HCT116 (cell line): ENCODE measurements around the gene CPM. TPM values are rescaled to one million over a fixed set of nuclear protein-coding genes. Genes with fewer than 3 reads are reported as not detected.

ENCODE experiments used
- ATAC-seq: fragments of 200-7000 bp; cut with Tn5 transposase; 2 replicates; pipeline ENCODE4 v1.9.1; 2020; ENCODE audit warnings: mild to moderate bottlenecking, moderate library complexity
- BruUV-seq: library from RNA; stranded (reverse); fragments of 400-500 nt; replicated peaks from 2 replicates; lab custom pipeline; 2021; lab: Mats Ljungman, UMichigan
- CTCF ChIA-PET: fragments of 300-600 bp; sonication (Branson Sonifier 250); formaldehyde crosslinking; loops from one replicate; lab custom pipeline; 2021; ENCODE audit warnings: antibody characterized with exemption; lab: Charles Lee
- POLR2A ChIA-PET: fragments of 300-600, 350-600 bp; sonication (Branson Sonifier 250); formaldehyde crosslinking; loops from one replicate; lab custom pipeline; 2021; ENCODE audit warnings: antibody characterized with exemption; lab: Charles Lee
- RAD21 ChIA-PET, 2 experiments: fragments of 300-600 bp; sonication (Branson Sonifier 250); formaldehyde crosslinking; loops; one replicate each; lab custom pipeline; 2023; ENCODE audit warnings: low total read pairs in 2 of 2; ENCODE audit not compliant: uncharacterized antibody in 2 of 2, unreplicated experiment in 2 of 2, low non-redundant PET in 1 of 2; lab: Charles Lee
- DNase-seq: peaks from one replicate; pipeline ENCODE4 v3.0.0-alpha.2; 2010; ENCODE audit warnings: low read depth, low spot score
- H2AFZ ChIP-seq: fragments of 200-600 bp; shearing (Covaris generic), sonication (generic); 2 replicates; pipeline ENCODE4 v1.6.1; 2017; ENCODE audit warnings: low read depth, mixed run types, mixed read lengths, antibody characterized with exemption, low read length; ENCODE audit not compliant: poor library complexity, severe bottlenecking
- H3K27ac ChIP-seq: 2 replicates; pipeline ENCODE4 v1.5.1; 2012; ENCODE audit warnings: low read depth, low read length
- H3K27me3 ChIP-seq: fragments of 200-600 bp; sonication (generic); 2 replicates; pipeline ENCODE4 v1.6.1; 2016; ENCODE audit warnings: mixed run types, low read length, mixed read lengths; ENCODE audit not compliant: insufficient read depth
- H3K36me3 ChIP-seq, 2 experiments: fragments of 200-500 bp in 1 of 2; fragments of 200-600 bp in 1 of 2; sonication (Bioruptor generic) in 1 of 2; sonication (generic) in 1 of 2; 2 replicates each; pipeline versions ENCODE4 v1.5.1 to v1.6.1; 2014 to 2016; ENCODE audit warnings: low read length in 2 of 2, inconsistent platforms in 1 of 2, mixed read lengths in 1 of 2, mixed run types in 1 of 2; ENCODE audit not compliant: insufficient read depth in 2 of 2, control insufficient read depth in 1 of 2
- H3K4me1 ChIP-seq, 2 experiments: fragments of 200-600 bp in 1 of 2; sonication (generic) in 1 of 2; 2 replicates each; pipeline versions ENCODE4 v1.5.1 to v1.6.1; 2012 to 2017; ENCODE audit warnings: low read length in 2 of 2, inconsistent platforms in 1 of 2, mild to moderate bottlenecking in 1 of 2, mixed read lengths in 1 of 2, mixed run types in 1 of 2, moderate library complexity in 1 of 2; ENCODE audit not compliant: insufficient read depth in 2 of 2, control insufficient read depth in 1 of 2
- H3K4me2 ChIP-seq: fragments of 200-600 bp; sonication (generic); 2 replicates; pipeline ENCODE4 v1.6.1; 2017; ENCODE audit warnings: mixed run types, low read length, mixed read lengths
- H3K4me3 ChIP-seq, 2 experiments: fragments of 200-600 bp in 1 of 2; sonication (generic) in 1 of 2; replicated peaks in 1 of 2; 2 replicates each; pipeline ENCODE4 v1.5.1; 2011 to 2016; ENCODE audit warnings: low read length in 2 of 2, control low read depth in 1 of 2, low read depth in 1 of 2, mild to moderate bottlenecking in 1 of 2, mixed read lengths in 1 of 2, mixed run types in 1 of 2
- H3K79me2 ChIP-seq: fragments of 200-600 bp; sonication (generic); 2 replicates; pipeline ENCODE4 v1.6.1; 2017; ENCODE audit warnings: mild to moderate bottlenecking, mixed run types, low read length, moderate library complexity, mixed read lengths; ENCODE audit not compliant: insufficient read depth
- H3K9ac ChIP-seq: fragments of 200-600 bp; sonication (generic); 2 replicates; pipeline ENCODE4 v1.6.1; 2016; ENCODE audit warnings: low read length, mixed read lengths
- H3K9me2 ChIP-seq: fragments of 200-600 bp; sonication (generic), shearing (Covaris generic); 2 replicates; pipeline ENCODE4 v1.6.1; 2017; ENCODE audit warnings: mixed run types, mild to moderate bottlenecking, moderate library complexity; ENCODE audit not compliant: insufficient read depth
- H3K9me3 ChIP-seq, 2 experiments: fragments of 200-500 bp in 1 of 2; fragments of 200-600 bp in 1 of 2; sonication (Bioruptor generic) in 1 of 2; sonication (generic) in 1 of 2; 2 replicates each; pipeline ENCODE4 v1.6.1; 2014 to 2017; ENCODE audit warnings: low read length in 2 of 2, mixed read lengths in 2 of 2, inconsistent platforms in 1 of 2, low read depth in 1 of 2, mild to moderate bottlenecking in 1 of 2, mixed run types in 1 of 2, moderate library complexity in 1 of 2; ENCODE audit not compliant: control insufficient read depth in 1 of 2, insufficient read depth in 1 of 2
- H4K20me1 ChIP-seq: fragments of 200-600 bp; sonication (generic), shearing (Covaris generic); 2 replicates; pipeline ENCODE4 v1.6.1; 2017; ENCODE audit warnings: mixed run types, mild to moderate bottlenecking, moderate library complexity; ENCODE audit not compliant: insufficient read depth
- CTCF ChIP-seq, 3 experiments: fragments of 200-600 bp in 1 of 3; sonication (generic) in 1 of 3; IDR thresholded peaks in 2 of 3; conservative IDR thresholded peaks in 1 of 3; 2 replicates each; pipeline ENCODE4 v1.5.1; 2012 to 2017; ENCODE audit warnings: low read depth in 2 of 3, low read length in 2 of 3, antibody characterized with exemption in 1 of 3, borderline replicate concordance in 1 of 3, control low read depth in 1 of 3, mild to moderate bottlenecking in 1 of 3, mixed read lengths in 1 of 3, mixed run types in 1 of 3, moderate library complexity in 1 of 3; ENCODE audit not compliant: insufficient read depth in 1 of 3
- EGR1 ChIP-seq: IDR thresholded peaks from 2 replicates; pipeline ENCODE4 v1.6.1; 2012; ENCODE audit warnings: low read depth
- MAX ChIP-seq: IDR thresholded peaks from 2 replicates; pipeline ENCODE4 v1.6.1; 2012
- POLR2A ChIP-seq: IDR thresholded peaks from 2 replicates; pipeline ENCODE4 v1.7.0; 2011; ENCODE audit warnings: borderline replicate concordance; ENCODE audit not compliant: insufficient read depth, insufficient read length; ENCODE audit errors: extremely low read depth
- SIN3A ChIP-seq: IDR thresholded peaks from 2 replicates; pipeline ENCODE4 v1.6.1; 2012; ENCODE audit warnings: low read depth
- YY1 ChIP-seq: IDR thresholded peaks from 2 replicates; pipeline ENCODE4 v1.6.1; 2011; ENCODE audit warnings: low read length, low read depth, moderate library complexity, mild to moderate bottlenecking; ENCODE audit not compliant: insufficient replicate concordance; ENCODE audit errors: extremely low read depth
- ZBTB33 ChIP-seq: IDR thresholded peaks from 2 replicates; pipeline ENCODE4 v1.6.1; 2011; ENCODE audit warnings: mild to moderate bottlenecking, low read length, moderate library complexity; ENCODE audit not compliant: insufficient replicate concordance; ENCODE audit errors: extremely low read depth
- ZFX ChIP-seq: fragments of 450-650 bp; IDR thresholded peaks from 2 replicates; pipeline ENCODE4 v1.6.1; 2017
- intact Hi-C: fragments of 100-400 bp; cut with micrococcal nuclease; formaldehyde crosslinking; loops from 2 replicates; pipeline ENCODE4 v1.10.0; 2022
- total RNA-seq: library from RNA; stranded (reverse); gene quantifications from one replicate; pipeline ENCODE4 v1.2.1, GENCODE V29; 2021; ENCODE audit not compliant: unreplicated experiment

The CPM gene
- total RNA-seq, 1 experiment from 2014 or later = 5.3 TPM

GRCh38 chr12:68867606-68868005 lies 65.4 kb downstream of the CPM start:
- DNase-seq = no peak
- H2AFZ ChIP-seq = no peak overlapping the region
- no peak overlapping the region for H3K27ac ChIP-seq
- no peak for TF ChIP-seq EGR1
- TF ChIP-seq MAX = no peak
- TF ChIP-seq POLR2A = no peak
- no peak for TF ChIP-seq YY1
- TF ChIP-seq SIN3A = no peak
- no peak for TF ChIP-seq CTCF (IDR thresholded peaks at IDR 0.05 in 2 of 3, conservative IDR thresholded peaks at IDR 0.05 in 1 of 3; ENCODE audit: borderline replicate concordance in 1 of 3, insufficient read depth in 1 of 3, low read depth in 2 of 3, low read length in 2 of 3)
- TF ChIP-seq ZBTB33 = no peak
- TF ChIP-seq ZFX = no peak
- ChIA-PET RAD21 (no interaction called here), CTCF (interaction anchor here (0.8 to 1.6 kb wide), 2 partner anchors 202 to 204 kb away, joined by 3 to 4 read pairs; no protein-coding TSS in a partner anchor), POLR2A (no interaction called here)
- H3K36me3 ChIP-seq = no peaks in the 10 kb centered on the region
- H3K27me3 ChIP-seq = no peaks in the 10 kb centered on the region
- no TSS peak for BruUV-seq
- H3K4me2 ChIP-seq = no peak overlapping the region
- no peaks in the 10 kb centered on the region for H3K4me1 ChIP-seq
- no peaks in the 10 kb centered on the region for H3K9me3 ChIP-seq
- intact Hi-C loops = no loop called here
- H4K20me1 ChIP-seq = no peaks in the 10 kb centered on the region
- no peak for ATAC-seq
- no peaks in the 10 kb centered on the region for H3K9me2 ChIP-seq
- no peak overlapping the region for H3K4me3 ChIP-seq
- H3K79me2 ChIP-seq = no peaks in the 10 kb centered on the region
- no peak overlapping the region for H3K9ac ChIP-seq
